Kidney capillary endothelial cell (primary cell): ENCODE results near the gene GOLGA8M.
"Not testable (repeated sequence)": the region's sequence is repeated elsewhere in the genome, so short reads cannot be mapped to it uniquely, and the experiment has no call there.

ENCODE experiments used
- DNase-seq: peaks from one replicate; pipeline ENCODE4 v3.0.0-alpha.2; 2018; ENCODE audit warnings: low spot score

The GOLGA8M gene, protein sequence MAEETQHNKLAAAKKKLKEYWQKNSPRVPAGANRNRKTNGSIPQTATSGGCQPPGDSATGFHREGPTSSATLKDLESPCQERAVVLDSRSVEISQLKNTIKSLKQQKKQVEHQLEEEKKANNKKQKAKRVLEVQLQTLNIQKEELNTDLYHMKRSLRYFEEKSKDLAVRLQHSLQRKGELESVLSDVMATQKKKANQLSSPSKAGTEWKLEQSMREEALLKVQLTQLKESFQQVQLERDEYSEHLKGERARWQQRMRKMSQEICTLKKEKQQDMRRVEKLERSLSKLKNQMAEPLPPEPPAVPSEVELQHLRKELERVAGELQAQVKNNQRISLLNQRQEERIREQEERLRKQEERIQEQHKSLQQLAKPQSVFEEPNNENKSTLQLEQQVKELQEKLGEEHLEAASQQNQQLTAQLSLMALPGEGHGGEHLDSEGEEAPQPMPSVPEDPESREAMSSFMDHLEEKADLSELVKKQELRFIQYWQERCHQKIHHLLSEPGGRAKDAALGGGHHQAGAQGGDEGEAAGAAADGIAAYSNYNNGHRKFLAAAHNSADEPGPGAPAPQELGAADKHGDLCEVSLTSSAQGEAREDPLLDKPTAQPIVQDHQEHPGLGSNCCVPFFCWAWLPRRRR

DNA sequence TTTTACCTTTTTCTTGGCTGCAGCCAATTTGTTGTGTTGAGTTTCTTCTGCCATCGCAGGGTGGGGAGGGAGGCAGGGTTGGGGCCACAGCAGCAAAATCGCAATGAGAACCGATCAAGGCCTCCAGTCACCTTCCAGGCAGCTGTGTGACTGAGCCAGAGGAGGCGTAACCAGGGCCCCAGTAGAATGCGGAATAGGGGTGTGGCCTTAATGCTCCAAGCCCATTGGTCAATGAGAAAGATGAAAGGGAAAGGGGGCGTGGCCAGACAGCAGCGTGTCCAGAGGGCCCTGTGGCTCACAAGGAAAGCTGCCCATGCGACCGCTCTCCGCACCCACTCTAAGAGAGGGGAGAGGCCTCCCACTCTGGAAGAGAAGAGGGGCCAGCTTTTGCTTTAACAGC, at the start of gene GOLGA8M:
TSS of gene GOLGA8M (minus strand) at position 152 of the 400 bp plus-strand sequence. CDS start at position 54, 98 bp downstream.
- DNase-seq = not testable (repeated sequence)

GRCh38 chr15:28742890-28743289, 30.7 kb upstream of the GOLGA8M start:
- DNase-seq = not testable (repeated sequence)

GRCh38 chr15:28738590-28739292, 26.5 kb upstream of the GOLGA8M start:
- not testable (repeated sequence) for DNase-seq

DNA sequence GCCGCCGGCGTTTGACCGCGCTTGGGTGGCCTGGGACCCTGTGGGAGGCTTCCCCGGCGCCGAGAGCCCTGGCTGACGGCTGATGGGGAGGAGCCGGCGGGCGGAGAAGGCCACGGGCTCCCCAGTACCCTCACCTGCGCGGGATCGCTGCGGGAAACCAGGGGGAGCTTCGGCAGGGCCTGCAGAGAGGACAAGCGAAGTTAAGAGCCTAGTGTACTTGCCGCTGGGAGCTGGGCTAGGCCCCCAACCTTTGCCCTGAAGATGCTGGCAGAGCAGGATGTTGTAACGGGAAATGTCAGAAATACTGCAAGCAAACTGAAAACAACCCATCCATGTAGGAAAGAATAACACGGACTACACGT, 26.0 kb upstream of the GOLGA8M start:
- not testable (repeated sequence) for DNase-seq

GRCh38 chr15:28737521-28738199, 25.4 kb upstream of the GOLGA8M start:
- not testable (repeated sequence) for DNase-seq

DNA sequence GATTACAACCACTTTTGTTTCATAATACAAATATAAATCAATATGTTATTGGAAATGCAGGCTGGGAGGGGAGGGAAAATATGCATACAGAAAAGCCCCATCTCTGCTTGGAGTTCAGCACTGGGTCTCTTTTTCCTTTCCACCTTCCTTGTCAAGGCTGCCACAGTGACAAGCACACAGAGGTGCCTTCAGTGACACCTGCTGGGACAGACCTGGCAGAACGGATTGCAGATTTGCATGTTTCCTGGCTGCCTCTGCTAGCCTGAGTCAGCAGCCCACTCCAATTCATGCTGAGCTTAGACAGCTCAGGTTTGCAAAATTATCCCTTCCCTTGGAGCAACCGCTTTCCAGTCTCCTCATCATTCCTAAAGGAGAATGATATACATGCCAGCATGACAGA, 15.8 kb upstream of the GOLGA8M start:
- not testable (repeated sequence) for DNase-seq

DNA sequence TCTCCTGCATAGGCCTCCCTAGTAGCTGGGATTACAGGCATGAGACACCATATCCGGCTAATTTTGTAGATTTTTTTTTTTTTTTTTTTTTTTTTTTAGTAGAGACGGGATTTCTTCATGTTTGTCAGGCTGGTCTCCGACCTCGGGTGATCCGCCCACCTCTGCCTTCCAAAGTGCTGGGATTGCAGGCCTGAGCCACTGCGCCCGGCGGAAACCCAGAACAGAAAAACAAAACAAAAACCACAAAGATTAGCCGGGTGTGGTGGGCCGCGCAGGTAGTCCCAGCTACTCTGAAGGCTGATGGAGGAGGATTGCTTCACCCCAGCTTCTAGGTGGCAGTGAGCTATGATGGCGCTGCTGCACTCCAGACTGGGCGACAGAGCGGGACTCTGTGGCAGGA, 14.8 kb upstream of the GOLGA8M start:
- not testable (repeated sequence) for DNase-seq

DNA sequence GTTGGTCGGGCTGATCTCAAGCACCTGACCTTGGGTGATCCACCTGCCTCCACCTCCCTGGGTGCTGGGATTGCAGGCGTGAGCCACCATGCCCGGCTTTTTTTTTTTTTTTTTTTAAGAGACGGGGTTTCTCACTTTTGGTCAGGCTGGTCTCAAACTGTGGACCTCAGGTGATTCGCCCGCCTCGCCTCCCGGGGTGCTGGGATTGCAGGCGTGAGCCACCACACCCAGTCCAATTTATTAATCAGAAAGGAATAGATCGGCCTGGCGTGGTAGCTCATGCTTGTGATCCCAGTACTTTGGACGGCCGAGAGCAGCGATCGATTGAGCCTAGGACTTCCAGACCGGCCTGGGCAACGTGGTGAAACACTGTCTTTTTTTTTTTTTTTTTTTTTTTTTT, 13.9 kb upstream of the GOLGA8M start:
- DNase-seq = no peak

- no peak for DNase-seq
Measured at GRCh38 chr15:28725556-28725955, 13.3 kb upstream of the GOLGA8M start.

DNA sequence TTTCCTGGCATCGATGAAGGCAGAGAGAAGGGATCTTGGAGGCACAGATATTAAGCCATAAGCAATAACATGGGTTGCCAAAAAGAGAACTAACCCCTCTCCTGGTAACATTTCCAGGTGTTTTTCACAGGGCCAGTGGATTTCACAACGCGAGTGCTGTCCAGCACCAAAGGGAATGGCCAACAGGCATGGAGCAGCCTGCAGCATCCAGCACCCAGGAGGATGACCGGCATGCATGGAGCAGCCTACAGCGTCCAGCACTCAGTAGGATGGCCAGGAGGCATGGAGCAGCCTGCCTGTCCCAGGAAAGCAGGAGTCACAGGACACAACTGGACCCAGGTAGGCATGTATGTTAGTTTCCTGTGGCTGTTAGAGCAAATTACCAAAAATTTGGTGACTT, 11.8 kb upstream of the GOLGA8M start:
- not testable (repeated sequence) for DNase-seq

DNA sequence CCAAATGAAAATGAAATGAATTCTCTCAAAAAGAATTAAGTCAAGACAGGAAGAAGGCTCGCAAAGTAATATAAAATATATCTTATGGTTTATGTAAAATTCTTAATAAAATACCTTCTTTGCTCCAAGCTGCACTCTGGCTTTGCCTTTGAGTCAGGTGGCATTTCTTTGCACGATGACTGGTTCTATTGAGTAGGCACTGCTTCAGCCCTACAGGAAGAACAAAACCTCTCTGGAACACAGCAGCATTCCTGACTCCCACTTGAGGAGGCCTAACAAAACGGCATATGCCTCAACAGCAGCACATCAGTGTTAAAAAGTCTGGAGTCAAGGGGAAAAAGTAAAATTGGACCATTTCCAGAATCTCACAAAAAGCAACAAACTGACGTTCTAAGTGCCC, 7.4 kb upstream of the GOLGA8M start:
- not testable (repeated sequence) for DNase-seq

DNA sequence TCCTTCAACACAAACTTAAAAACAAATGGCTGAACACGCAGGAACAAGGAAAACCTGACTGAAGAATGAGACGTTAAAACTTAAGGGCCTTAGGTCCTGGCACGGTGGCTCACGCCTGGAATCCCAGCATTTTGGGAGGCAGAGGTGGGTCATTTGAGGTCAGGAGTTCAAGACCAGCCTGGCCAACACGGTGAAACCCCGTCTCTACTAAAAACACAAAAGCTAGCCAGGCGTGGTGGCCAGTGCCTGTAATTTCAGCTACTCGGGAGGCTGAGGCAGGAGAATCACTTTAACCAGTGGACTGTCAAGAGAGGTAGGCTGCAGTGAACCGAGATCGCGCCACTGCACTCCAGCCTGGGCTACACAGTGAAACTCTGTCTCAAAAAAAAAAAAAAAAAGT, 6.4 kb upstream of the GOLGA8M start:
- not testable (repeated sequence) for DNase-seq

DNA sequence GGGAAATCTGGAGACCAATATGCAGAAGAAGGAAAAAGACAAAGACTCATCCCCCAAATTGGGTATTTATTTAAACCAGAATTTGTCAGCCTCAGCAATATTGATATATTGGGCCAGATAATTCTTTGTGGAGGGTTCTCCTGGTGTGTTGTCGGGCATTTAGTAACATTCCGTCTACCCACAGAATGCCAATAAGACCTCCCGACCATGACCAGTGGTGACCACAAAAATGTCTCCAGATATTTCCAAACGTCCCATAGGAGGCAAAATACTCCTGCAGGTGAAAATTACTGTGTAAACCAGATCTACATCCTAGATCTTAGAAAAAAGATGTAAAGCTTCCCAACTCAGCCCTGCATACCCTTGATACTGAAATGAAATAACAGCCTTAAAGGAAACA, 2.0 kb upstream of the GOLGA8M start:
- not testable (repeated sequence) for DNase-seq

GRCh38 chr15:28703927-28704326, 8.3 kb downstream of the GOLGA8M start:
- not testable (repeated sequence) for DNase-seq

DNA sequence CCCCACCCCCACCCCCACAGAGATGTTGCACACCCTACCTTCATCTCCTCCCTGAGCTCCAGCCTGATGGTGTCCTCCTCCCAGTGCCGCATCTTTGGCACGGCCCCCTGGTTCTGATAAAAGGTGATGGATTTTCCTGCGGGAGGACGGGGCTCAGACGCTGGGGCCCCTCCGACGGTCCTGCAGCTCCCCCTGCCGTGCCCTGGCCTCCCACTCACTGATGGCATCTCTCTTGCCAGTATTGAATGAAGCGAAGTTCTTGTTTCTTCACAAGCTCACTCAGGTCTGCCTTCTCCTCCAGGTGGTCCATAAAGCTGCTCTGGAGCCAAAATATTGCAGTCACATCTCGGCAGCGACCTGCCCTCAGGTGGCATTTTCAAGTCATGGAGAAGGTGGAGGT, 9.8 kb downstream of the GOLGA8M start:
- DNase-seq = not testable (repeated sequence)

GRCh38 chr15:28694006-28694751, 18.0 kb downstream of the GOLGA8M start:
- not testable (repeated sequence) for DNase-seq

DNA sequence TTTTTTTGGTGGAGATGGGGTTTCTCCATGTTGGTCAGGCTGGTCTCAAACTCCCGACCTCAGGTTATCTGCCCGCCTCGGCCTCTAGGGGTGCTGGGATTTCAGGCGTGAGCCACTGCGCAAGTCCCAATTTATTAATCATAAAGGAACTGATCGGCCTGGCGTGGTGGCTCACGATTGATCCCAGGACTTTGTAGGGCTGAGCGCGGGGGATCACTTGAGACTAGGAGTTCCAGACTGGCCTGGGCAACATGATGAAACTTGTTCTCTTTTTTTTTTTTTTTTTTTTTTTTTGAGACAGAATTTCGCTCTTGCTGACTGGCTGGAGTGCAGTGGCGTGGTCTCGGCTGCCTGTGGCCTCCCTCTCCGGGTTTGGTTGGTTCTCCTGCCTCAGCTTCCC, 19.2 kb downstream of the GOLGA8M start:
- DNase-seq = not testable (repeated sequence)

DNA sequence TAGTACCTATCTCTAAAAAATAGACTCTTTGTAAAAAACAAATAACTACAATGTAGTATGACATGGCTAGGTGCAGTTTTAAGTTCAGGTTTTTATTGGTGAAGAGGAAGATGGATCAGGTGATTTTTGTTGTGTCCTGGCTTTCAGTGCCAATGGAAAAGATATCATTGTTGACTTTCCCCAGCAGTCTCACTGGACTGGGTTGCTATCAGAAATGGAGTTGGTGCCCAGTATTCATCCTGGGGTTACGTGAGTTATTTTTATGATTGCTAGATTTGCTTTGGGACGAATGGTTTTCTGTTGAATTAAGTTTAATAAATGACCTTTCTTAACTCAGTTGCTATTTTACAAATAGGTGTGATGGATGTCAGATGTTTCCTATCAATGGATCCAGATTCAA, 38.7 kb downstream of the GOLGA8M start:
- not testable (repeated sequence) for DNase-seq

DNA sequence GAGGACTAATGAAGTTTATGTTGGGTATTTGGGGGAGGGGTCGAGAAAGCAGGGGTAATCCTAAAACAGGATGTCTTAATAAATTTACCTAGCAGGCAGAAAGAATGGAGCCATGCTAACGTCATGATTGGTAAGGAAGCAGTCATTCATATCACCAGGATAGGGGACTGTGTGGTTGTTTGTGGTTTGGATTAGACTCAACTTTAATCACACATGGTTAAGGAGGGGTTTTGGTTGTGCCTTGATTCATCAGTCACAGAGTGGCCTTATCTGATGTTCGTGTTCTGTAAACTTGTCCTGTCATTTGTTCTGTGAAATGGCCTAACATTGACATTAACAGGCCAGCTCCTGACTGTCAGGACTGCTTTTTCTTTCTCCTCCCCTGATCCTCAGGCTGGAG, 40.1 kb downstream of the GOLGA8M start:
- not testable (repeated sequence) for DNase-seq

DNA sequence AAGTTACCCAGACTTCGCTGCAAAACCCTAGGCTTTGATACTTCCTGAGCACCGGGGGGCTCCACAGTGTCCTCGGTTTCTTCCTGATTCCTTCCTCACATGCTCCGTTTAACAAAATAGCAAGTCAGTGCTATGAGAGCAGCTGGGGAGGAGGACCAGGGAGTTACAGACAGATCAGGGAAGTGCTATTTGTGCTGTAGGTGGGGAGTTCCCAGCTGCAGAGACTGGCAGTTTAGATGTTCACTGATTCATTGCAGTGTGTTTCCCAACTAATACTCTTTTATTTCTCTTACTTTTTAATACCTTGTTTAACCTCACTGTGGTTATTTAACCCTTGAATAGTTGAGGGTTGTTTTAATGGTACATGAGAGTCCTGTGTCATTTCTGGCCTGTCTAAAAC, 45.8 kb downstream of the GOLGA8M start:
- DNase-seq = not testable (repeated sequence)

DNA sequence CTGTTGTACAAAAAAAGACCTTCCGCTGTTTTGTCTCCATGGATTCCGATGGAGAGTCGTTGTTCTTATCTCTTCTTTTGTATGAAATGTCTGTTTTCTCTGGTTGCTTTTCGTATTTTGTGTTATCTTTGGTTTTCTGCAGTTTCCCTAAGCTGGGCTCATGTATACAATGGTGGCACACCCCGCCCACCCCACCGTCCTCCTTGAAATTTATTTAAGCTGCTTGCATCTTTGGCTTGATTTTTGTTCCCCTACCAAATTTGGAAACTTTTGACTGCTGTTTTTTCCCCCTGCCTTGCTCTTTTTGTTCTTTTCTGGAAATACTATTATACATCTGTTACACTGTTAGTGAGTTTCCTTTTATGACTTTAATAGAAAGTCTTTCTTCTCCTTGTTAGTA, 47.6 kb downstream of the GOLGA8M start:
- DNase-seq = not testable (repeated sequence)
